ENCODE data around the gene BCL2A1.

DNA sequence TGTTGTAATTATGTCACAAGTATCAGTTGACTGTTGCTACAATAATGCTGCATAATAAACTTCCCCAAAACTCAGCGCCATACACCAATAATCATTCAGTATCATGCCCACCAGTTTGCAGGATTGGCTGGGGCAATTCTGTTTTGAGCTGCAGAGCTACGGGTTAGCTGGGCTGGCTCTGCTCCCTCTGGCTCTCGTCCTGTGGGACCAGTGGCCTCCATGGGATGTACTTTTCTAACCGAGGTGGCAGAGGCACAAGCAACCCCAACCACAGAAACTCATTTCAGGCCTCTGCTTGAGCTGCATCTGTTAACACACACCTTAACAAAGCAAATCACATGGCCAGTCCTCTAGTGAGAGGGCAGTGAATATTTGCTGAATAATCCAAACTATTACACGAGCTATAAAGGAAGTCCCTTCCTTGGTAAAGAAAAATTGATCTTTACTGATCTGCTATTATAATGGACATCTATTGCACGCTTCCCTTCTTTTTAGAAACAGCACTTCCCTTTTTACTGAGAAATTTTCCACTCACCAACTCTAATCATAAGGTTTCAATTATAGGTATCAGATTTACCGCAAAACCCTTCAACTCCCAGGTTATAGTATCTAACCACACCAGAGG, 10.9 kb upstream of the BCL2A1 start:
- no peak for TF ChIP-seq CTCF (conservative IDR thresholded peaks at IDR 0.05)
- TF ChIP-seq ZFX (IDR thresholded peaks at IDR 0.05), result no peak

All from C4-2B (cell line).